ENCODE measurements around the gene ZDHHC8. TPM values are rescaled to one million over a fixed set of nuclear protein-coding genes. Genes with fewer than 3 reads are reported as not detected.

The ZDHHC8 gene
- total RNA-seq, 1 donor from 2014 or later: 88.0 TPM

- Histone ChIP-seq H3K9me3 (no peaks in the 10 kb centered on the region), H3K4me3 (no peak overlapping the region), H3K4me1 (no peaks in the 10 kb centered on the region), H3K36me3 (no peaks in the 10 kb centered on the region), H3K27me3 (no peaks in the 10 kb centered on the region), H3K27ac (no peak overlapping the region)
- intact Hi-C loops (cut with DNase I): no loop called here
- no peak for ATAC-seq
- DNase-seq: no peak
- TF ChIP-seq CTCF (IDR thresholded peaks at IDR 0.05): no peak
Measured at GRCh38 chr22:20172141-20172613, 40.6 kb downstream of the ZDHHC8 start.

GRCh38 chr22:20173246-20173645 lies 41.6 kb downstream of the ZDHHC8 start:
- Histone ChIP-seq H3K4me1 (no peaks in the 10 kb centered on the region), H3K36me3 (no peaks in the 10 kb centered on the region), H3K4me3 (no peak overlapping the region), H3K9me3 (no peaks in the 10 kb centered on the region), H3K27ac (no peak overlapping the region), H3K27me3 (no peaks in the 10 kb centered on the region)
- no peak for ATAC-seq
- intact Hi-C loops (cut with DNase I): no loop called here
- DNase-seq: no peak
- no peak for TF ChIP-seq CTCF (IDR thresholded peaks at IDR 0.05)

GRCh38 chr22:20173772-20174171 lies 42.2 kb downstream of the ZDHHC8 start:
- DNase-seq: no peak
- no peaks in the 10 kb centered on the region for H3K4me1 ChIP-seq
- intact Hi-C loops (cut with DNase I): no loop called here
- ATAC-seq: no peak
- no peak for TF ChIP-seq CTCF (IDR thresholded peaks at IDR 0.05)
- no peaks in the 10 kb centered on the region for H3K36me3 ChIP-seq
- H3K27ac ChIP-seq: no peak overlapping the region
- no peak overlapping the region for H3K4me3 ChIP-seq
- no peaks in the 10 kb centered on the region for H3K27me3 ChIP-seq
- no peaks in the 10 kb centered on the region for H3K9me3 ChIP-seq

GRCh38 chr22:20174785-20175596 lies 43.4 kb downstream of the ZDHHC8 start:
- no peak for ATAC-seq
- intact Hi-C loops (cut with DNase I): no loop called here

GRCh38 chr22:20175597-20175900 lies 43.9 kb downstream of the ZDHHC8 start:
- DNase-seq: no peak
- no peaks in the 10 kb centered on the region for H3K36me3 ChIP-seq
- H3K9me3 ChIP-seq: no peaks in the 10 kb centered on the region
- intact Hi-C loops (cut with DNase I): no loop called here
- ATAC-seq: no peak
- no peaks in the 10 kb centered on the region for H3K27me3 ChIP-seq
- no peak overlapping the region for H3K4me3 ChIP-seq
- TF ChIP-seq CTCF (IDR thresholded peaks at IDR 0.05): no peak
- H3K27ac ChIP-seq: no peak overlapping the region
- no peaks in the 10 kb centered on the region for H3K4me1 ChIP-seq

More at GRCh38 chr22:20174785-20175596, 43.4 kb downstream of the ZDHHC8 start:
- Histone ChIP-seq H3K36me3 (no peaks in the 10 kb centered on the region), H3K27ac (no peak overlapping the region), H3K9me3 (no peaks in the 10 kb centered on the region), H3K27me3 (no peaks in the 10 kb centered on the region), H3K4me1 (no peaks in the 10 kb centered on the region), H3K4me3 (no peak overlapping the region)
- TF ChIP-seq CTCF (IDR thresholded peaks at IDR 0.05): no peak
- no peak for DNase-seq

Measured in upper lobe of right lung (tissue), 1 donor.